Osteocyte (in vitro differentiated cells): ENCODE measurements around the gene BBIP1. TPM values are rescaled to one million over a fixed set of nuclear protein-coding genes. Genes with fewer than 3 reads are reported as not detected.
"Not testable (repeated sequence)": the region's sequence is repeated elsewhere in the genome, so short reads cannot be mapped to it uniquely, and the experiment has no call there.

Experiments
- DNase-seq: peaks from one replicate; pipeline ENCODE4 v3.0.0; 2021; ENCODE audit warnings: mixed read lengths; ENCODE audit not compliant: unreplicated experiment; ENCODE audit errors: extremely low spot score
- H3K27ac Mint-ChIP-seq: one replicate; pipeline ENCODE4 v1.8.0; 2021; ENCODE audit warnings: mild to moderate bottlenecking, mixed read lengths; ENCODE audit not compliant: unreplicated experiment
- H3K27me3 Mint-ChIP-seq: one replicate; pipeline ENCODE4 v1.8.0; 2021; ENCODE audit warnings: mixed read lengths; ENCODE audit not compliant: unreplicated experiment
- H3K36me3 Mint-ChIP-seq: one replicate; pipeline ENCODE4 v1.8.0; 2021; ENCODE audit warnings: mixed read lengths; ENCODE audit not compliant: unreplicated experiment
- H3K4me1 Mint-ChIP-seq: one replicate; pipeline ENCODE4 v1.8.0; 2021; ENCODE audit warnings: mixed read lengths; ENCODE audit not compliant: unreplicated experiment
- H3K4me3 Mint-ChIP-seq: one replicate; pipeline ENCODE4 v1.8.0; 2021; ENCODE audit warnings: mild to moderate bottlenecking, moderate library complexity, mixed read lengths; ENCODE audit not compliant: unreplicated experiment
- H3K9me3 Mint-ChIP-seq: one replicate; pipeline ENCODE4 v1.8.0; 2021; ENCODE audit warnings: mixed read lengths; ENCODE audit not compliant: unreplicated experiment
- total RNA-seq: library from RNA; stranded (reverse); gene quantifications from 2 replicates; pipeline ENCODE4 v1.2.1, GENCODE V29; 2021
- TF ChIP-seq, protein P1 (sequence below): fragments of 200-600 bp; sonication (generic); IDR thresholded peaks from 2 replicates; pipeline ENCODE4 v1.5.0; 2021; ENCODE audit warnings: antibody characterized with exemption, mild to moderate bottlenecking, moderate library complexity

The BBIP1 gene
- total RNA-seq, 1 donor from 2014 or later = 39.5 TPM

DNA sequence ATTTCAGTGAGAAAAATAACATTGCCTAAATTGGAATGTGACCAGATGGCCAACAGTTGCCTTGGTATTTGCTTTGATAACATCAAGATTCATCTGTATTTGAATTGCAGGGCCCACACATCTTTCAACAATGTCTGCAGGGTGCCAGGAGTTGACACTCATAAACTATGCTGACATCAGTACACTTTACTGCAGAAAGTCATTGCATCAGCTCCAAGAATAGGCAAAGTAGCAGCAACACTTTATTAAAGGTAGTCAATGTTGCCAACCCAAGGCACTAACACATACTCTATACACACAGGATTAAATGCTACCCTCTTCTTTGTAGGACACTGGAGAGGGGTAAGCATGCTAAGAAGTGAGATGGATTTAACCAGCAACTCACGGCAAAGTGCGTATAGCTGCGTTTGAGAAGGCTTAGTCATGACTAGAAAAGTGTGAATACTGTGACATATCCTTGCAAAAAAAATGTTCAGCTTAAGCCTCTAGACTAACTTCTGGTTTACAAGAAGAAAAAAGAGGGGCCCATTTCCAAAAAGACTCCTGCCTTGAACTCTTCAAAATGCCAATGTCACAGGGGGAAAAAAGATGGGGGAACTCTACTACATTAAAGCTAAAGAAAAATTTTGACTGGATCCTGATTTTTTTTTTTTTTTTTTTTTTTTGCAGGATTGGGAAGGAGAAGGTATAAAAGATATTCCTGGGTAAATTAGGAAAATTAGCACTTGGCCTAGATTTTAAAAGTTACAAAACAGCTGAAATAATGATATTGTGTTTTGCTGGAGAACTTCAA is 2.2 kb downstream of the BBIP1 start:
- DNase-seq = no peak
- Mint-ChIP-seq H3K4me1 (peaks cover 63% of the 10 kb centered on the region), H3K27me3 (no peaks in the 10 kb centered on the region), H3K27ac (peak overlapping the region; percentile 100), H3K36me3 (no peaks in the 10 kb centered on the region), H3K4me3 (peak overlapping the region; percentile 97), H3K9me3 (no peaks in the 10 kb centered on the region)
- TF ChIP-seq, protein P1, sequence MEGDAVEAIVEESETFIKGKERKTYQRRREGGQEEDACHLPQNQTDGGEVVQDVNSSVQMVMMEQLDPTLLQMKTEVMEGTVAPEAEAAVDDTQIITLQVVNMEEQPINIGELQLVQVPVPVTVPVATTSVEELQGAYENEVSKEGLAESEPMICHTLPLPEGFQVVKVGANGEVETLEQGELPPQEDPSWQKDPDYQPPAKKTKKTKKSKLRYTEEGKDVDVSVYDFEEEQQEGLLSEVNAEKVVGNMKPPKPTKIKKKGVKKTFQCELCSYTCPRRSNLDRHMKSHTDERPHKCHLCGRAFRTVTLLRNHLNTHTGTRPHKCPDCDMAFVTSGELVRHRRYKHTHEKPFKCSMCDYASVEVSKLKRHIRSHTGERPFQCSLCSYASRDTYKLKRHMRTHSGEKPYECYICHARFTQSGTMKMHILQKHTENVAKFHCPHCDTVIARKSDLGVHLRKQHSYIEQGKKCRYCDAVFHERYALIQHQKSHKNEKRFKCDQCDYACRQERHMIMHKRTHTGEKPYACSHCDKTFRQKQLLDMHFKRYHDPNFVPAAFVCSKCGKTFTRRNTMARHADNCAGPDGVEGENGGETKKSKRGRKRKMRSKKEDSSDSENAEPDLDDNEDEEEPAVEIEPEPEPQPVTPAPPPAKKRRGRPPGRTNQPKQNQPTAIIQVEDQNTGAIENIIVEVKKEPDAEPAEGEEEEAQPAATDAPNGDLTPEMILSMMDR = no peak

DNA sequence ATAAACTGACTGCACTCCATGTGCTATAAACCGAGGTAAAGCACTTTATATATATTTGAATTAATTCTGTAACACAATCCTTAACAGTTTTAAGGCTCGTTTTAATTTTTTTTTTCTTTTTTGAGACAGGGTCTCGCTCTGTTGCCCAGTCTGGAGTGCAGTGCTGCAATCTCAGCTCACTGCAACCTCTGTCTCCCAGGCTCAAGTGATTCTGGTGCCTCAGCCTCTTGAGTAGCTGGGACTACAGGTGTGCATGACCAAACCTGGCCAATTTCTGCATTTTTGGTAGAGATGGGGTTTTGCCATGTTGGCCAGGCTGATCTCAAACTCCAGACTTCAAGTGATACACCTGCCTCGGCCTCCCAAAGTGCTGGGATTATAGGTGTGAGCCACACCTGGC is 3.4 kb downstream of the BBIP1 start:
- DNase-seq, H3K4me3 Mint-ChIP-seq, H3K36me3 Mint-ChIP-seq, H3K27me3 Mint-ChIP-seq, H3K9me3 Mint-ChIP-seq: not testable (repeated sequence)
- peaks cover 61% of the 10 kb centered on the region for H3K4me1 Mint-ChIP-seq
- peak overlapping the region; percentile 100 for H3K27ac Mint-ChIP-seq

DNA sequence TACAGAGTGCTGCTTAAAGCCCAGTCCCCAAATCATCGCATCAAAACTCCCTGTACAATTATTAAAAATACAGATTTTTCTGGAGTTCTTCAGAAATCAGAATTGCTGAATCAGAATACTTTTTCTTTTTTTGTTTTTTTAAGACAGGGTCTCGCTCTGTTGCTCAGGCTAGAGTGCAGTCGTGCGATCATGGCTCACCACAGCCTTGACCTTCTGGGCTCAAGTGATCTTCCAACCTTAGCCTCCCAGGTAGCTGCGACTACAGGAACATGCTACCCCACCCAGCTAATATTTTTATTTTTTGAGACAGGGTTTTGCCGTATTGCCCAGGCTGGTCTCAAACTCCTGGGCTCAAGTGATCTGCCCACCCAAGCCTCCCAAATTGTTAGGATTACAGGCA is 3.9 kb downstream of the BBIP1 start:
- no peak for DNase-seq
- Mint-ChIP-seq H3K27ac (peak overlapping the region; percentile 100), H3K4me3 (no peak overlapping the region), H3K27me3 (no peaks in the 10 kb centered on the region), H3K36me3 (no peaks in the 10 kb centered on the region), H3K4me1 (peaks cover 64% of the 10 kb centered on the region), H3K9me3 (no peaks in the 10 kb centered on the region)
- TF ChIP-seq, protein P1 = no peak

DNA sequence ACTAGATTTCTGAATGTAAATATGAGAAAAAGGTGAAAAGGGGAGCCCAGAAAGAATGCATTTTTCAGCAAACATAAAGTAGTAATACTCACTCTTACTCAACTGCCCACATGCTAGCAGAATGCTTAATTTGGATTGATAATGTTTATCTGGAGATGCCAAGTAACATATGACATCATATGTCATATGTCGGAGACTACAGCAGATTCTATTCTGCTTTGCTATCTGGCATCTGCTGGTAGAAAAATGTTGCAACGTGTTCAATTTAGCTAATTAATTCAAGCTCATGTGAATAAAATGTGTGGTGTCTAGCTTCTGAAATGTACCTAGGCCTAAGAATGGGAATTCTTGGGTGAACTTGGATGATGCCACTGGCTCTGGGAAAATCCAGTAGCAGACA is 4.5 kb downstream of the BBIP1 start:
- Mint-ChIP-seq H3K4me3 (no peak overlapping the region), H3K9me3 (no peaks in the 10 kb centered on the region), H3K4me1 (peaks cover 64% of the 10 kb centered on the region), H3K27ac (no peak overlapping the region), H3K36me3 (no peaks in the 10 kb centered on the region), H3K27me3 (no peaks in the 10 kb centered on the region)
- TF ChIP-seq, protein P1 = no peak
- DNase-seq = no peak

DNA sequence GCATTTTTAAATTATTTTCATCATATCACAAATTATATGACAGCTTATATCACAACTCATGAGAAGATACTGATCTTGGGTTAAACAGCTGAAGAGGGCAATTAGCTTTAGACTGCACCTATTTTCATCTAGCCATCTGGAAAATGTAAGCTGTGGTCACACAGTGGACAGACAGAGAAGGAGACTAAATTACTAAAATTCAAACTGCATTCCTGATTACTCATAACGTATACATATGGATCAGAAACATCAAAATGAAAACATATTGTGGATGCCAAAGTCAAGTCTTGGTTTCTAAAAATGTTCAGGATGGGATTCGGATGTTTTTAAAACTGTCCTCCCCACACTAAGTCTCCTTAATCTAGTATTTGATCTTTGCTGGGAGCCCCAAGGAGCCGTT is 6.6 kb downstream of the BBIP1 start:
- Mint-ChIP-seq H3K36me3 (peaks cover 2% of the 10 kb centered on the region), H3K27me3 (no peaks in the 10 kb centered on the region), H3K4me1 (peaks cover 60% of the 10 kb centered on the region), H3K27ac (peak overlapping the region; percentile 76), H3K9me3 (no peaks in the 10 kb centered on the region), H3K4me3 (no peak overlapping the region)
- TF ChIP-seq, protein P1 = no peak
- no peak for DNase-seq
